Upper lobe of left lung (tissue), 6 donors: ENCODE results near the gene TBXAS1. TPM values are rescaled to one million over a fixed set of nuclear protein-coding genes. Genes with fewer than 3 reads are reported as not detected.
"Not testable (repeated sequence)": the region's sequence is repeated elsewhere in the genome, so short reads cannot be mapped to it uniquely, and the experiment has no call there.

Source experiments
- ATAC-seq, 2 donors: fragments of 200-7000 bp; cut with Tn5 transposase; one replicate each; pipeline ENCODE4 v1.9.1; 2022; ENCODE audit warnings: mild to moderate bottlenecking in 2 of 2, moderate library complexity in 2 of 2; ENCODE audit not compliant: low FRiP score in 2 of 2
- DNase-seq, 2 donors: peaks; one replicate each; pipeline ENCODE4 v3.0.0-alpha.2; 2019 to 2020
- H3K27ac ChIP-seq, 4 donors: fragments of 200-600 bp; sonication (generic); one replicate each; pipeline ENCODE4 v1.5.1; 2016 to 2019
- H3K27me3 ChIP-seq, 4 donors: fragments of 200-600 bp; sonication (generic); one replicate each; pipeline ENCODE4 v1.5.1; 2017 to 2019
- H3K36me3 ChIP-seq, 4 donors: fragments of 200-600 bp; sonication (generic); one replicate each; pipeline ENCODE4 v1.5.1; 2016 to 2019
- H3K4me1 ChIP-seq, 4 donors: fragments of 200-600 bp; sonication (generic); one replicate each; pipeline ENCODE4 v1.5.1; 2018 to 2019
- H3K4me3 ChIP-seq, 4 donors: fragments of 200-600 bp; sonication (generic); one replicate each; pipeline ENCODE4 v1.5.1; 2017 to 2019; ENCODE audit warnings: mild to moderate bottlenecking in 2 of 4, moderate library complexity in 1 of 4
- H3K9me3 ChIP-seq, 4 donors: fragments of 200-600 bp; sonication (generic); one replicate each; pipeline ENCODE4 v1.5.1; 2018 to 2019
- EP300 ChIP-seq, 4 donors: sonication (generic); formaldehyde crosslinking; IDR thresholded peaks; one replicate each; pipeline ENCODE4 v1.5.1; 2017; ENCODE audit warnings: antibody characterized with exemption in 4 of 4, control low read depth in 2 of 4
- POLR2A ChIP-seq, 4 donors: fragments of 450-650 bp; IDR thresholded peaks; one replicate each; pipeline ENCODE4 v1.5.1; 2016 to 2017; ENCODE audit warnings: antibody characterized with exemption in 4 of 4, mild to moderate bottlenecking in 2 of 4
- POLR2AphosphoS5 ChIP-seq, 2 donors: sonication (generic); formaldehyde crosslinking; IDR thresholded peaks; one replicate each; pipeline ENCODE4 v1.5.1; 2017; ENCODE audit warnings: antibody characterized with exemption in 2 of 2
- WGBS, 2 donors: methylation state at CpG; one replicate each; pipeline ENCODE4 v1.1.5; 2017 to 2018; 5-methylcytosine and 5-hydroxymethylcytosine counted together
- total RNA-seq, 6 donors: library from RNA; depleted of rRNA in 4 of 6; stranded (reverse); fragments of >200 nt in 4 of 6; gene quantifications; one replicate each; pipeline versions ENCODE4 v1.1.0 to v1.2.1, GENCODE V29; 2016 to 2021
- TF ChIP-seq, protein P1 (sequence below), 6 experiments: fragments of 450-650 bp in 4 of 6; fragments of 200-600 bp in 2 of 6; sonication (generic) in 2 of 6; IDR thresholded peaks; one replicate each; pipeline ENCODE4 v1.5.1; 2016 to 2019; ENCODE audit warnings: antibody characterized with exemption in 6 of 6
- donor health status: DM: no; HTN: no; CAD: no; lungs with moderate emphysema.
- donor health status: DM: no; HTN: yes; CAD: no; lungs with severe emphysema.

The TBXAS1 gene
- total RNA-seq, 6 donors from 2014 or later = 62.8 to 317 (median 85.6) TPM

DNA sequence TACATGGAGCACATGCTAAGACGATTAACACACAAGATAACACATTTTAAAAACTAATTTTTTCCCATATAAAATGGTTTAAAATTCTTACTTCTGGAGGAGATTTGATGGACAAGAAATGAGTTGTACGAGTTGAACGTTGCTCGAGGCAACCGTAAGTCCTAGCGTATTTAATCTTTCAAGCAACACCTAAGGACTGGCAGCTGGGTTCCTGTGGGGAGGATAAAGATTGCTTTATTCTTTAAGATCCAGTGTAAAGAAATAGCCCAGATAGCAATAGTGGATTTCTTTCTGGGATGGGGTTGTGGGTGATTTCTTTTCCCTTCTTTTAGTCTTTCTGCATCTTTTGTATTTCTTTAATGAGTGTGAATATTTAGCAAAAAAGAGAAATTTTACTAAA is 9.8 kb downstream of the TBXAS1 start:
- ATAC-seq (no peak), DNase-seq (no peak)
- Histone ChIP-seq H3K4me3 (no peak overlapping the region), H3K9me3 (no peaks in the 10 kb centered on the region), H3K4me1 (peaks cover 7 to 12% (median 9%) of the 10 kb centered on the region in 4 donors), H3K27me3 (no peaks in the 10 kb centered on the region), H3K27ac (no peak overlapping the region), H3K36me3 (no peaks in the 10 kb centered on the region)
- WGBS, 2 donors = 65 to 76% methylated on average over 6 of the region's 6 CpGs
- TF ChIP-seq POLR2A (IDR thresholded peaks at IDR 0.05) = no peak
- no peak for TF ChIP-seq EP300 (IDR thresholded peaks at IDR 0.05)
- no peak for TF ChIP-seq POLR2AphosphoS5 (IDR thresholded peaks at IDR 0.05)

DNA sequence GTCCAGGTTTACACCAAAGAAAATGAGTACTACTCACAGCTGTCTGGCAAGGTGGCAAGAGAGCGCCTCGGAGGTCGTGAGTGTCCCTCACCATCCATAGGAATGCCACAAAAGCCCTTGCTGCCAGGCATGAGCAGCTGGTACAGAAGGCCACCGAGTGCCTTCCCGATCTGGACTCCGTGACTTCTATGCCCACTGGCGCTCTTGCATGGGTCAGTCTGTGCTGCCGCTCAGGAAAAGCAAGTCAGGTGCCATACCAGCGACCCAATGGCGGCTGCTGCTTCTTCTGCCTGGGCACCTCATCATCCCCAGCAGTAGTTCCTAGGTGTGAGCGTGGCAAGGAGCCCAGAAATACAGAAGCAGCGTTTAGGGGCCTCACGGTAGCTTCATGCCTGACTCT is 11.7 kb downstream of the TBXAS1 start:
- Histone ChIP-seq H3K27me3 (no peaks in the 10 kb centered on the region), H3K27ac (no peak overlapping the region), H3K4me3 (no peak overlapping the region), H3K36me3 (no peaks in the 10 kb centered on the region), H3K4me1 (peaks cover 7 to 12% (median 9%) of the 10 kb centered on the region in 4 donors), H3K9me3 (no peaks in the 10 kb centered on the region)
- 92 to 95% methylated on average over 8 to 13 of the region's 13 CpGs for WGBS, 2 donors
- DNase-seq (peak in 1 of 2 donors; percentile 20), ATAC-seq (no peak)
- TF ChIP-seq POLR2A (IDR thresholded peaks at IDR 0.05) (no peak), POLR2AphosphoS5 (IDR thresholded peaks at IDR 0.05) (no peak), EP300 (IDR thresholded peaks at IDR 0.05) (no peak)
- TF ChIP-seq, protein P1, sequence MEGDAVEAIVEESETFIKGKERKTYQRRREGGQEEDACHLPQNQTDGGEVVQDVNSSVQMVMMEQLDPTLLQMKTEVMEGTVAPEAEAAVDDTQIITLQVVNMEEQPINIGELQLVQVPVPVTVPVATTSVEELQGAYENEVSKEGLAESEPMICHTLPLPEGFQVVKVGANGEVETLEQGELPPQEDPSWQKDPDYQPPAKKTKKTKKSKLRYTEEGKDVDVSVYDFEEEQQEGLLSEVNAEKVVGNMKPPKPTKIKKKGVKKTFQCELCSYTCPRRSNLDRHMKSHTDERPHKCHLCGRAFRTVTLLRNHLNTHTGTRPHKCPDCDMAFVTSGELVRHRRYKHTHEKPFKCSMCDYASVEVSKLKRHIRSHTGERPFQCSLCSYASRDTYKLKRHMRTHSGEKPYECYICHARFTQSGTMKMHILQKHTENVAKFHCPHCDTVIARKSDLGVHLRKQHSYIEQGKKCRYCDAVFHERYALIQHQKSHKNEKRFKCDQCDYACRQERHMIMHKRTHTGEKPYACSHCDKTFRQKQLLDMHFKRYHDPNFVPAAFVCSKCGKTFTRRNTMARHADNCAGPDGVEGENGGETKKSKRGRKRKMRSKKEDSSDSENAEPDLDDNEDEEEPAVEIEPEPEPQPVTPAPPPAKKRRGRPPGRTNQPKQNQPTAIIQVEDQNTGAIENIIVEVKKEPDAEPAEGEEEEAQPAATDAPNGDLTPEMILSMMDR (IDR thresholded peaks at IDR 0.05) = no peak

DNA sequence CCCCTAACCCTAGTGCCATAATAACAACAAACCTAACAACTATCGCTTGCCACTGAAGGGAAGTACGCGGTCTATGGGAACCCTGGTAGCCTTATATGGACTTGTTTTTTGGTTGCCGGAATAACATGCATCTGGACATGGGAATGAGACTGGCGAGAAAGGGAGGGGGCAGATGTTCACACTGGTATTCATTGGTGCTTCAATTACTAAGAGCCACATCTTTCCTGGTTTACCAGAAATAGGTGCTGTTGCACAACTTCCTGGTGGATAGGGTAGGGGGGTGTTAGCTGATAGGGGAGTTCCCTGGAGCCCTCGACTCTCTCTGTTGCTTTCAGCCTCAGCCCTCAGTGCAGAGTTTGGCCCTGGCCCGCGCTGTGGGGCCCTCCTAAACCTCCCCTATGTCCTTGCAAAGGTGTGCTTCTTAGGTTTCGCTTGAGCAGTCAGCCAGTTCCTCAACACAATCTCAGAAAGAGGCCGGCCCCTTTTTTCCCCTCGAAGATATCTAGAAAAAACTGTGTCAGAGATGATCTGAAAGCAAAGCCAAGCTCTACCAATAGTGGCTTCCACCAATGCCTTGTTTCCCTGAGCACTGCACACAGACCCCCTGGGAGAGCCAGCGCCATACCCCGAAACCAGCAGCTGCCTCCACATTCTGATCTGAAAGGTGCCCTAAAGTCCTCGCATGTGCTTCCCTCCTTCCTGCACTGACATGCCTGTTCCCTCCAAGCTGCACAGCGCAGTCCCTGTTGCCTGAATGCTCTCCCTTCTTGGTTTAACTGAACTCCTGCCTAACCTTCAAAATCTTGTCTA is 13.5 kb downstream of the TBXAS1 start:
- peak overlapping the region in 2 of 4 donors; percentile 10 to 33 for H3K4me3 ChIP-seq
- peaks cover 7 to 12% (median 9%) of the 10 kb centered on the region in 4 donors for H3K4me1 ChIP-seq
- peak in 1 of 2 donors; percentile 20 for ATAC-seq
- 59 to 67% methylated on average over 13 to 15 of the region's 15 CpGs for WGBS, 2 donors
- no peaks in the 10 kb centered on the region for H3K36me3 ChIP-seq
- TF ChIP-seq, protein P1 (IDR thresholded peaks at IDR 0.05) = no peak
- TF ChIP-seq POLR2A (IDR thresholded peaks at IDR 0.05) (no peak), POLR2AphosphoS5 (IDR thresholded peaks at IDR 0.05) (peak in 1 of 2 donors; percentile 71), EP300 (IDR thresholded peaks at IDR 0.05) (peak in 2 of 4 donors; percentile 24 to 40)
- H3K27ac ChIP-seq = peak overlapping the region in 3 of 4 donors; percentile 43 to 60 (median 44)
- H3K9me3 ChIP-seq = no peaks in the 10 kb centered on the region
- no peaks in the 10 kb centered on the region for H3K27me3 ChIP-seq
- peak in 1 of 2 donors; percentile 34 for DNase-seq

DNA sequence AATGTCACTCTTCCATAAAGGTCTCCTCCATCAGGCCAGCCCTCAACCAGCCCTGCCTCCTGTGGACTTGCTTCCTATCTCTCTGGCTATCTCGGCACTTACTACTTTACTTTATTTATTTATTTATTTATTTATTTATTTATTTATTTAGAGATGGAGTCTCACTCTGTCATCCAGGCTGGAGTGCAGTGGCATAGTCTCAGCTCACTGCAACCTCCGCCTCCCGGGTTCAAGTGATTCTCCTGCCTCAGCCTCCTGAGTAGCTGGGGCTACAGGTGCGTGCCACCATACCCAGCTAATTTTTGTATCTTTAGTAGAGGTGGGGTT is 14.1 kb downstream of the TBXAS1 start:
- H3K36me3 ChIP-seq, H3K27ac ChIP-seq, H3K4me3 ChIP-seq, H3K9me3 ChIP-seq, H3K27me3 ChIP-seq, ATAC-seq, DNase-seq: not testable (repeated sequence)
- WGBS, 2 donors = 95 to 96% methylated on average over 4 of the region's 4 CpGs
- H3K4me1 ChIP-seq = peaks cover 6 to 12% (median 8%) of the 10 kb centered on the region in 4 donors

DNA sequence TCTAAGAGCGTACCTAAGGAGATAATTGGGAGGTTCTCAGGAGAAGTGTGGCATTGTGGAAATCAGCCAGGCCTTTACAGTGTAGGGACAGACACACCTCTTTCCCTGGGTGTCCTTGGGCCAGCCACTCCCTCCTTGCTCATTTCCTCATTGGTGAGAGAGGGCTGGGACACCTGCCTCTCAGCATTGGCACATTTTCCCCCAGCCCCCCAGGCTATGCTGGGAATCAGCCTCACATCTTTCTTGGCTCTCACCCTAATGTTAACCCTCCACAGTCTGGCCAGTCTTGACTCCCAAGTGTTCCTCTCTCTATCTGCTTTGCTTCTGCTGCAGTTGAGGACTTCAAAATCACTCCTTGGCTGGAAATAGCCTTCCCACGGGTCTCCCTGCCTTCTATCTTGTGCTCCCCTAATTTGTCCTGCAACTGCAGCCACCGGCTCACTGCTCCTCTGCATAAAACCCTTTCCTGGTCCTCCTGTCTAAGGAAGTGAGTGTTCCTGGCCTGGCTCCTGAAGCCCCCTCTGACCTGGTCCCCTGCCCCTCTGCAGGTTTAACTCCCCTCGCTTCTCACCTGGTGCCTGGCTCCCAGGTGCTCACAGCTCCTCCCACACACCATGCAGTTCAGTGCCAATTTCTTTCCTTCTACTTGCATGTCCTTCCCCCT is 15.8 kb downstream of the TBXAS1 start:
- no peak for DNase-seq
- ATAC-seq = no peak
- TF ChIP-seq POLR2AphosphoS5 (IDR thresholded peaks at IDR 0.05) (no peak), EP300 (IDR thresholded peaks at IDR 0.05) (no peak), POLR2A (IDR thresholded peaks at IDR 0.05) (no peak)
- TF ChIP-seq, protein P1 (IDR thresholded peaks at IDR 0.05) = no peak
- H3K27me3 ChIP-seq = no peaks in the 10 kb centered on the region
- H3K36me3 ChIP-seq = no peaks in the 10 kb centered on the region
- no peak overlapping the region for H3K27ac ChIP-seq
- H3K4me1 ChIP-seq = peaks cover 6 to 12% (median 8%) of the 10 kb centered on the region in 4 donors
- no peak overlapping the region for H3K4me3 ChIP-seq
- no peaks in the 10 kb centered on the region for H3K9me3 ChIP-seq
- WGBS, 2 donors = 76 to 82% methylated on average over 4 of the region's 4 CpGs
